ENCODE measurements around the gene CITED4. TPM values are rescaled to one million over a fixed set of nuclear protein-coding genes. Genes with fewer than 3 reads are reported as not detected.
A peak's percentile ranks its signal among the peaks of the same experiment; 100 is the strongest.

Gene CITED4
- total RNA-seq, 2 donors from 2014 or later: 9.0 to 9.5 TPM

GRCh38 chr1:40830419-40830943 lies 31.7 kb downstream of the CITED4 start:
- Histone ChIP-seq H3K27ac (ENCODE audit: low read depth, low read length) (no peak overlapping the region), H3K4me1 (ENCODE audit: control insufficient read depth, insufficient read depth, low read length) (peaks cover 4% of the 10 kb centered on the region), H3K36me3 (ENCODE audit: control insufficient read depth, insufficient read depth, low read length) (no peaks in the 10 kb centered on the region), H3K9ac (ENCODE audit: extremely low read depth, low read length, poor library complexity, severe bottlenecking) (no peak overlapping the region), H3K4me3 (ENCODE audit: low read length) (no peak overlapping the region), H3K9me3 (ENCODE audit: control insufficient read depth, low read length) (no peaks in the 10 kb centered on the region), H3K27me3 (ENCODE audit: control insufficient read depth, insufficient read depth, low read length, poor library complexity, severe bottlenecking) (no peaks in the 10 kb centered on the region)
- Mint-ChIP-seq H3K4me1 (peaks cover 2% of the 10 kb centered on the region), H3K9me3 (no peaks in the 10 kb centered on the region), H3K27ac (no peak overlapping the region), H3K27me3 (ENCODE audit: insufficient read depth) (no peaks in the 10 kb centered on the region), H3K36me3 (ENCODE audit: low read depth) (no peaks in the 10 kb centered on the region), H3K4me3 (no peak overlapping the region)
- DNase-seq: no peak
- TF ChIP-seq CTCF (conservative IDR thresholded peaks at IDR 0.05): no peak
- 90 to 98% methylated on average over 4 to 10 of the region's 13 CpGs for WGBS, 2 experiments (ENCODE audit: insufficient coverage in 1 of 2, insufficient read length in 1 of 2)

GRCh38 chr1:40829631-40830245 lies 32.4 kb downstream of the CITED4 start:
- no peak for TF ChIP-seq CTCF (conservative IDR thresholded peaks at IDR 0.05)
- H3K9ac ChIP-seq (ENCODE audit: extremely low read depth, low read length, poor library complexity, severe bottlenecking): no peak overlapping the region
- DNase-seq: no peak
- no peaks in the 10 kb centered on the region for H3K36me3 Mint-ChIP-seq (ENCODE audit: low read depth)
- H3K4me1 Mint-ChIP-seq: peaks cover 10% of the 10 kb centered on the region
- H3K27me3 Mint-ChIP-seq (ENCODE audit: insufficient read depth): no peaks in the 10 kb centered on the region
- H3K27me3 ChIP-seq (ENCODE audit: control insufficient read depth, insufficient read depth, low read length, poor library complexity, severe bottlenecking): no peaks in the 10 kb centered on the region
- 83 to 93% methylated on average over 11 to 13 of the region's 14 CpGs for WGBS, 2 experiments (ENCODE audit: insufficient coverage in 1 of 2, insufficient read length in 1 of 2)
- no peak overlapping the region for H3K4me3 Mint-ChIP-seq
- H3K27ac ChIP-seq (ENCODE audit: low read depth, low read length): no peak overlapping the region
- no peaks in the 10 kb centered on the region for H3K36me3 ChIP-seq (ENCODE audit: control insufficient read depth, insufficient read depth, low read length)
- no peak overlapping the region for H3K4me3 ChIP-seq (ENCODE audit: low read length)
- peaks cover 10% of the 10 kb centered on the region for H3K4me1 ChIP-seq (ENCODE audit: control insufficient read depth, insufficient read depth, low read length)
- no peaks in the 10 kb centered on the region for H3K9me3 Mint-ChIP-seq
- no peak overlapping the region for H3K27ac Mint-ChIP-seq
- no peaks in the 10 kb centered on the region for H3K9me3 ChIP-seq (ENCODE audit: control insufficient read depth, low read length)

- Histone ChIP-seq H3K27me3 (ENCODE audit: control insufficient read depth, insufficient read depth, low read length, poor library complexity, severe bottlenecking) (no peaks in the 10 kb centered on the region), H3K4me3 (ENCODE audit: low read length) (no peak overlapping the region), H3K4me1 (ENCODE audit: control insufficient read depth, insufficient read depth, low read length) (peaks cover 31% of the 10 kb centered on the region), H3K27ac (ENCODE audit: low read depth, low read length) (peak overlapping the region; percentile 66), H3K9me3 (ENCODE audit: control insufficient read depth, low read length) (no peaks in the 10 kb centered on the region), H3K9ac (ENCODE audit: extremely low read depth, low read length, poor library complexity, severe bottlenecking) (no peak overlapping the region), H3K36me3 (ENCODE audit: control insufficient read depth, insufficient read depth, low read length) (no peaks in the 10 kb centered on the region)
- no peaks in the 10 kb centered on the region for H3K36me3 Mint-ChIP-seq (ENCODE audit: low read depth)
- no peaks in the 10 kb centered on the region for H3K27me3 Mint-ChIP-seq (ENCODE audit: insufficient read depth)
- no peak overlapping the region for H3K27ac Mint-ChIP-seq
- DNase-seq: no peak
- H3K4me1 Mint-ChIP-seq: peaks cover 17% of the 10 kb centered on the region
- H3K9me3 Mint-ChIP-seq: no peaks in the 10 kb centered on the region
- TF ChIP-seq CTCF (conservative IDR thresholded peaks at IDR 0.05): no peak
- WGBS, 2 experiments (ENCODE audit: insufficient coverage in 1 of 2, insufficient read length in 1 of 2): 67 to 75% methylated on average over 1 to 5 of the region's 5 CpGs
- no peak overlapping the region for H3K4me3 Mint-ChIP-seq
Measured at GRCh38 chr1:40825996-40826395, 36.2 kb downstream of the CITED4 start.

Measured in endodermal cell (in vitro differentiated cells).